B cell (primary cell): ENCODE results near the gene CMTM8.

Experiments used
- EZH2 ChIP-seq: IDR thresholded peaks from 2 replicates; pipeline ENCODE4 v1.6.1; 2012; ENCODE audit warnings: borderline replicate concordance, low read depth, mild to moderate bottlenecking, moderate library complexity, low read length; ENCODE audit not compliant: insufficient read depth, poor library complexity, severe bottlenecking
- TF ChIP-seq, protein P1 (sequence below): fragments of 200-600 bp; IDR thresholded peaks from one replicate; pipeline ENCODE4 v1.8.0; 2022; ENCODE audit warnings: antibody characterized with exemption, mild to moderate bottlenecking

DNA sequence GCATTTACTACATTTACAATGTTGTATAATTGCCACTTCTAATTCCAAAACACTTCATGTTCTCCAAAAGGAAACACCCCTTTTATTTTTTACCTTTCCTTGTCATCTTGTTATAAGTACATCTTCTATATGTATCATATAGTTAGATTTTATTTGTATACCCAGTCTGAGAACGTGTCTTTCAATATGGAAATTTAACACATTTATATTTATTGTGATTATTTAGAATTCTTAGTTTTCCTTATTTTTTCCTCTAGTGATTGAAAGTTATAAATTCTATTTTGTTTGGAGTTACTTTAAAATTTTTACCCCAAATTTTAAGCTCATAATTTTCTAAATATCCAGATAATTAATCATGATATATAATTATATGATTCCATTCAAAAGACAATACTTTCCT lies 15.8 kb downstream of the CMTM8 start:
- TF ChIP-seq, protein P1, sequence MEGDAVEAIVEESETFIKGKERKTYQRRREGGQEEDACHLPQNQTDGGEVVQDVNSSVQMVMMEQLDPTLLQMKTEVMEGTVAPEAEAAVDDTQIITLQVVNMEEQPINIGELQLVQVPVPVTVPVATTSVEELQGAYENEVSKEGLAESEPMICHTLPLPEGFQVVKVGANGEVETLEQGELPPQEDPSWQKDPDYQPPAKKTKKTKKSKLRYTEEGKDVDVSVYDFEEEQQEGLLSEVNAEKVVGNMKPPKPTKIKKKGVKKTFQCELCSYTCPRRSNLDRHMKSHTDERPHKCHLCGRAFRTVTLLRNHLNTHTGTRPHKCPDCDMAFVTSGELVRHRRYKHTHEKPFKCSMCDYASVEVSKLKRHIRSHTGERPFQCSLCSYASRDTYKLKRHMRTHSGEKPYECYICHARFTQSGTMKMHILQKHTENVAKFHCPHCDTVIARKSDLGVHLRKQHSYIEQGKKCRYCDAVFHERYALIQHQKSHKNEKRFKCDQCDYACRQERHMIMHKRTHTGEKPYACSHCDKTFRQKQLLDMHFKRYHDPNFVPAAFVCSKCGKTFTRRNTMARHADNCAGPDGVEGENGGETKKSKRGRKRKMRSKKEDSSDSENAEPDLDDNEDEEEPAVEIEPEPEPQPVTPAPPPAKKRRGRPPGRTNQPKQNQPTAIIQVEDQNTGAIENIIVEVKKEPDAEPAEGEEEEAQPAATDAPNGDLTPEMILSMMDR = no peak
- no peak for TF ChIP-seq EZH2
